ENCODE data around the gene ASCC3.

ASCC3 gene

GRCh38 chr6:100691972-100692371, 189.2 kb downstream of the ASCC3 start:
- Histone ChIP-seq H3K9me3 (ENCODE audit: control insufficient read depth, low read length) (no peaks in the 10 kb centered on the region), H3K27ac (ENCODE audit: low read length, poor library complexity, severe bottlenecking) (no peak overlapping the region), H2BK15ac (ENCODE audit: low read depth, poor library complexity, severe bottlenecking) (no peak overlapping the region), H3K18ac (ENCODE audit: low read depth in 1 of 2, low read length in 2 of 2) (no peak overlapping the region), H3K27me3 (ENCODE audit: control insufficient read depth in 1 of 2, insufficient read depth in 1 of 2, low read length in 2 of 2) (no peaks in the 10 kb centered on the region), H3K4ac (ENCODE audit: low read depth in 1 of 2, low read length in 2 of 2) (no peak overlapping the region), H4K91ac (ENCODE audit: low read length) (no peak overlapping the region), H3K9ac (ENCODE audit: low read length) (no peak overlapping the region), H2AK5ac (ENCODE audit: low read length, severe bottlenecking) (no peak overlapping the region), H3K14ac (ENCODE audit: low read length in 2 of 2) (no peak overlapping the region), H2BK12ac (ENCODE audit: low read length in 2 of 2) (no peak overlapping the region), H2AFZ (ENCODE audit: low read depth, low read length) (no peak overlapping the region), H3K36me3 (ENCODE audit: control insufficient read depth in 1 of 2, insufficient read depth in 2 of 2, low read depth in 1 of 2, low read length in 2 of 2) (peaks cover 0 to 13% of the 10 kb centered on the region in 2 experiments), H3K23ac (ENCODE audit: low read length in 2 of 2) (no peak overlapping the region), H3K4me3 (ENCODE audit: insufficient read depth in 1 of 2, low read depth in 1 of 2, low read length in 2 of 2) (no peak overlapping the region), H3K4me1 (ENCODE audit: control insufficient read depth, insufficient read depth, low read depth, low read length) (no peaks in the 10 kb centered on the region), H3K4me2 (ENCODE audit: low read length, poor library complexity, severe bottlenecking) (no peak overlapping the region), H4K8ac (ENCODE audit: low read length) (no peak overlapping the region), H3K79me1 (replicated peaks; ENCODE audit: low read length, poor library complexity, severe bottlenecking) (peaks cover 2% of the 10 kb centered on the region), H2BK5ac (ENCODE audit: low read depth, low read length, poor library complexity, severe bottlenecking) (no peak overlapping the region), H2BK120ac (ENCODE audit: low read depth, low read length) (no peak overlapping the region)
- no peak for DNase-seq
- WGBS, result no CpG with 5 or more reads among the region's 2 CpGs

- Histone ChIP-seq H2BK12ac (ENCODE audit: low read length in 2 of 2) (no peak overlapping the region), H3K36me3 (ENCODE audit: control insufficient read depth in 1 of 2, insufficient read depth in 2 of 2, low read depth in 1 of 2, low read length in 2 of 2) (peaks cover 0 to 20% of the 10 kb centered on the region in 2 experiments), H4K91ac (ENCODE audit: low read length) (no peak overlapping the region), H3K9ac (ENCODE audit: low read length) (no peak overlapping the region), H3K4me3 (ENCODE audit: insufficient read depth in 1 of 2, low read depth in 1 of 2, low read length in 2 of 2) (no peak overlapping the region), H3K27ac (ENCODE audit: low read length, poor library complexity, severe bottlenecking) (no peak overlapping the region), H2AK5ac (ENCODE audit: low read length, severe bottlenecking) (no peak overlapping the region), H2BK120ac (ENCODE audit: low read depth, low read length) (no peak overlapping the region), H2BK5ac (ENCODE audit: low read depth, low read length, poor library complexity, severe bottlenecking) (no peak overlapping the region), H3K4me1 (ENCODE audit: control insufficient read depth, insufficient read depth, low read depth, low read length) (no peaks in the 10 kb centered on the region), H4K8ac (ENCODE audit: low read length) (no peak overlapping the region), H2AFZ (ENCODE audit: low read depth, low read length) (no peak overlapping the region), H3K9me3 (ENCODE audit: control insufficient read depth, low read length) (no peaks in the 10 kb centered on the region), H3K4me2 (ENCODE audit: low read length, poor library complexity, severe bottlenecking) (no peak overlapping the region), H2BK15ac (ENCODE audit: low read depth, poor library complexity, severe bottlenecking) (no peak overlapping the region), H3K4ac (ENCODE audit: low read depth in 1 of 2, low read length in 2 of 2) (no peak overlapping the region), H3K79me1 (replicated peaks; ENCODE audit: low read length, poor library complexity, severe bottlenecking) (peaks cover 1% of the 10 kb centered on the region), H3K14ac (ENCODE audit: low read length in 2 of 2) (no peak overlapping the region), H3K23ac (ENCODE audit: low read length in 2 of 2) (no peak overlapping the region), H3K27me3 (ENCODE audit: control insufficient read depth in 1 of 2, insufficient read depth in 1 of 2, low read length in 2 of 2) (no peaks in the 10 kb centered on the region), H3K18ac (ENCODE audit: low read depth in 1 of 2, low read length in 2 of 2) (no peak overlapping the region)
- no peak for DNase-seq
These were observed 194.9 kb downstream of the ASCC3 start for GRCh38 chr6:100686216-100686615.

GRCh38 chr6:100685747-100686146, 195.4 kb downstream of the ASCC3 start:
- Histone ChIP-seq H3K4me2 (ENCODE audit: low read length, poor library complexity, severe bottlenecking) (no peak overlapping the region), H3K9ac (ENCODE audit: low read length) (no peak overlapping the region), H3K4me1 (ENCODE audit: control insufficient read depth, insufficient read depth, low read depth, low read length) (no peaks in the 10 kb centered on the region), H3K14ac (ENCODE audit: low read length in 2 of 2) (no peak overlapping the region), H2AFZ (ENCODE audit: low read depth, low read length) (no peak overlapping the region), H3K36me3 (ENCODE audit: control insufficient read depth in 1 of 2, insufficient read depth in 2 of 2, low read depth in 1 of 2, low read length in 2 of 2) (peaks cover 0 to 20% of the 10 kb centered on the region in 2 experiments), H4K91ac (ENCODE audit: low read length) (no peak overlapping the region), H3K18ac (ENCODE audit: low read depth in 1 of 2, low read length in 2 of 2) (no peak overlapping the region), H3K27ac (ENCODE audit: low read length, poor library complexity, severe bottlenecking) (no peak overlapping the region), H3K79me1 (replicated peaks; ENCODE audit: low read length, poor library complexity, severe bottlenecking) (peaks cover 1% of the 10 kb centered on the region), H3K23ac (ENCODE audit: low read length in 2 of 2) (no peak overlapping the region), H4K8ac (ENCODE audit: low read length) (no peak overlapping the region), H2BK120ac (ENCODE audit: low read depth, low read length) (no peak overlapping the region), H2AK5ac (ENCODE audit: low read length, severe bottlenecking) (no peak overlapping the region), H3K9me3 (ENCODE audit: control insufficient read depth, low read length) (no peaks in the 10 kb centered on the region), H3K4ac (ENCODE audit: low read depth in 1 of 2, low read length in 2 of 2) (no peak overlapping the region), H2BK15ac (ENCODE audit: low read depth, poor library complexity, severe bottlenecking) (no peak overlapping the region), H2BK12ac (ENCODE audit: low read length in 2 of 2) (no peak overlapping the region), H2BK5ac (ENCODE audit: low read depth, low read length, poor library complexity, severe bottlenecking) (no peak overlapping the region), H3K27me3 (ENCODE audit: control insufficient read depth in 1 of 2, insufficient read depth in 1 of 2, low read length in 2 of 2) (no peaks in the 10 kb centered on the region), H3K4me3 (ENCODE audit: insufficient read depth in 1 of 2, low read depth in 1 of 2, low read length in 2 of 2) (no peak overlapping the region)
- no peak for DNase-seq
- WGBS, result 98% methylated on average over 2 of the region's 2 CpGs

- no peak overlapping the region for H3K4me2 ChIP-seq (ENCODE audit: low read length, poor library complexity, severe bottlenecking)
- H2BK5ac ChIP-seq (ENCODE audit: low read depth, low read length, poor library complexity, severe bottlenecking), result no peak overlapping the region
- H3K79me1 ChIP-seq (replicated peaks; ENCODE audit: low read length, poor library complexity, severe bottlenecking), result peaks cover 3% of the 10 kb centered on the region
- H3K27ac ChIP-seq (ENCODE audit: low read length, poor library complexity, severe bottlenecking), result no peak overlapping the region
- H3K14ac ChIP-seq (ENCODE audit: low read length in 2 of 2), result no peak overlapping the region
- H3K4me1 ChIP-seq (ENCODE audit: control insufficient read depth, insufficient read depth, low read depth, low read length), result no peaks in the 10 kb centered on the region
- no peak overlapping the region for H3K18ac ChIP-seq (ENCODE audit: low read depth in 1 of 2, low read length in 2 of 2)
- no peak overlapping the region for H2BK120ac ChIP-seq (ENCODE audit: low read depth, low read length)
- H2AK5ac ChIP-seq (ENCODE audit: low read length, severe bottlenecking), result no peak overlapping the region
- WGBS, result 80% methylated on average over 1 of the region's 1 CpG
- H3K36me3 ChIP-seq (ENCODE audit: control insufficient read depth in 1 of 2, insufficient read depth in 2 of 2, low read depth in 1 of 2, low read length in 2 of 2), result peaks cover 0 to 18% of the 10 kb centered on the region in 2 experiments
- no peak overlapping the region for H2BK15ac ChIP-seq (ENCODE audit: low read depth, poor library complexity, severe bottlenecking)
- H3K27me3 ChIP-seq (ENCODE audit: control insufficient read depth in 1 of 2, insufficient read depth in 1 of 2, low read length in 2 of 2), result no peaks in the 10 kb centered on the region
- no peak overlapping the region for H3K4ac ChIP-seq (ENCODE audit: low read depth in 1 of 2, low read length in 2 of 2)
- no peaks in the 10 kb centered on the region for H3K9me3 ChIP-seq (ENCODE audit: control insufficient read depth, low read length)
- no peak overlapping the region for H2AFZ ChIP-seq (ENCODE audit: low read depth, low read length)
- no peak overlapping the region for H4K8ac ChIP-seq (ENCODE audit: low read length)
- H2BK12ac ChIP-seq (ENCODE audit: low read length in 2 of 2), result no peak overlapping the region
- no peak overlapping the region for H3K4me3 ChIP-seq (ENCODE audit: insufficient read depth in 1 of 2, low read depth in 1 of 2, low read length in 2 of 2)
- no peak overlapping the region for H3K9ac ChIP-seq (ENCODE audit: low read length)
- no peak overlapping the region for H3K23ac ChIP-seq (ENCODE audit: low read length in 2 of 2)
- no peak overlapping the region for H4K91ac ChIP-seq (ENCODE audit: low read length)
- no peak for DNase-seq
These were observed 201.0 kb downstream of the ASCC3 start for GRCh38 chr6:100680163-100680562.

All from mesenchymal stem cell (in vitro differentiated cells and primary cell).